ENCODE measurements around the gene SCN11A. TPM values are rescaled to one million over a fixed set of nuclear protein-coding genes. Genes with fewer than 3 reads are reported as not detected.
A peak's percentile ranks its signal among the peaks of the same experiment; 100 is the strongest.

SCN11A gene
- polyA plus RNA-seq, result 1 to 10 TPM in 1 of 4 donors, under 1 TPM in 1, not detected in 2; 0.32 to 3.9 TPM
- long read RNA-seq, donor 1, result 0 reads
- long read RNA-seq, donor 2, result 0 reads
- long read RNA-seq, donor 3, result 0 reads
- long read RNA-seq, donor 4, result 0 reads
- long read RNA-seq, donor 5, result 0 reads
- long read RNA-seq, donor 6, result 0 reads
- long read RNA-seq, donor 7, result 0 reads
- long read RNA-seq, donor 8, result 0 reads
- long read RNA-seq, donor 9, result 0 reads
- long read RNA-seq, donor 10, result 0 reads

DNA sequence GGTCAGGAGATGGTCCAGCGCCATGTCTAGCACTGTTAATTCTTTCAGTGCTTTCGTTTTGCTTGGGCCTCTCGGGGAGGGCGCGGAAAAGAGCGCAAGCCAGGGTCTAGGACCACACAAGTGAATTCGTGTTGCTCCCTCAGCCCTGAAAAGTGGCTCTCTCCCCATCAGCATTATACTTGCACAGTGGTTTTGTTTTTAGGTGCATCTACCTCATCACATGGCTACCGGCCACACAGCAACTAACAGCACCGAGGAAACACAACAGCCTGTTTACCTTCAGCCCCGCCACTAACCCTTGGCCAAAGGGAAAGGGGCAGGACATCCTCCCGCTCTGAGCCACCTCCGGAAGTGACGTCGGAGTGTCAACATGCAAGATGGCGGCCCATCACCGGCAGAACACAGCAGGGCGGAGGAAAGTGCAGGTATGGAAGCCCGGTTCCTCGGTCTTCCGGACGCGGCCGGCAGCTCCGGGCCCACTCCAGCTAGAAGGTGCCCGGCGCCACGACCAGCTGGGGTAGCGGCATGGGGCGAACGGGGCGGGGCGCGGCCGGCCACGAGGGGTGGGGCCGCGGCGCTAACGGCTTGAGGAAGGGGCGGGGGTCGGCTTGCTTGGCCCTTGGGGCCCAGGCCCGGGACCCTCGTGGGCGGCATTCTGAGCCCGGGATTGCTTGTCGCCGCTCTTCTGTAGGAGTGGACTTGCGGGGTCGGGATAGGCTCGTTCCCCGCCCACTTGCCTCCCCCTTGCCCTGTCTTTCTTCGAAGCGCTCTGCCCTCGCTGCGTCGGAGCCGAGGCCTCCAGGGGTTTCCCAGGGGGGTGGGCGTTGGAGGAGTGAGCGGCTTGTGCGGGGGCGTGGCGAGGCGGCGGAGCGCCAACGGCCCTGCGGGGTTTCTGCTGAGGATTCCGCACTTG, at the start of gene SCN11A, which contains the start of gene WDR48:
Gene SCN11A (minus strand): TSS at position 296 of the 913 bp plus-strand sequence. CDS start 101,582 bp downstream, outside the sequence.
Gene WDR48 (plus strand): TSS at position 368 of the 913 bp plus-strand sequence. CDS start 10 bp downstream, at position 378.
- H3K36me3 ChIP-seq (ENCODE audit: control insufficient read depth in 3 of 3, insufficient read depth in 2 of 3, low read depth in 1 of 3, low read length in 3 of 3), result no peaks in the 10 kb centered on the region
- no peaks in the 10 kb centered on the region for H3K27me3 ChIP-seq (ENCODE audit: control insufficient read depth in 3 of 3, insufficient read depth in 3 of 3, low read length in 3 of 3)
- 0 to 1% (median 1%) methylated on average over 66 to 68 of the region's 68 CpGs for WGBS, 3 donors
- peaks cover 2 to 12% (median 4%) of the 10 kb centered on the region in 3 donors for H3K4me1 ChIP-seq (ENCODE audit: control insufficient read depth in 3 of 3, insufficient read depth in 2 of 3, low read depth in 1 of 3, low read length in 2 of 3)
- no peak for FAIRE-seq
- DNase-seq, result peak; percentile 98
- H3K4me3 ChIP-seq (ENCODE audit: low read depth in 1 of 3, low read length in 3 of 3), result peak within 1 kb of the TSS; percentile 94 to 99 (median 95)
- H3K9me3 ChIP-seq (ENCODE audit: control insufficient read depth in 2 of 2, insufficient read depth in 1 of 2, low read depth in 1 of 2, low read length in 1 of 2), result no peaks in the 10 kb centered on the region
- H3K27ac ChIP-seq (ENCODE audit: low read depth in 1 of 3, low read length in 2 of 3), result peak within 1 kb of the TSS; percentile 83 to 95 (median 94)

DNA sequence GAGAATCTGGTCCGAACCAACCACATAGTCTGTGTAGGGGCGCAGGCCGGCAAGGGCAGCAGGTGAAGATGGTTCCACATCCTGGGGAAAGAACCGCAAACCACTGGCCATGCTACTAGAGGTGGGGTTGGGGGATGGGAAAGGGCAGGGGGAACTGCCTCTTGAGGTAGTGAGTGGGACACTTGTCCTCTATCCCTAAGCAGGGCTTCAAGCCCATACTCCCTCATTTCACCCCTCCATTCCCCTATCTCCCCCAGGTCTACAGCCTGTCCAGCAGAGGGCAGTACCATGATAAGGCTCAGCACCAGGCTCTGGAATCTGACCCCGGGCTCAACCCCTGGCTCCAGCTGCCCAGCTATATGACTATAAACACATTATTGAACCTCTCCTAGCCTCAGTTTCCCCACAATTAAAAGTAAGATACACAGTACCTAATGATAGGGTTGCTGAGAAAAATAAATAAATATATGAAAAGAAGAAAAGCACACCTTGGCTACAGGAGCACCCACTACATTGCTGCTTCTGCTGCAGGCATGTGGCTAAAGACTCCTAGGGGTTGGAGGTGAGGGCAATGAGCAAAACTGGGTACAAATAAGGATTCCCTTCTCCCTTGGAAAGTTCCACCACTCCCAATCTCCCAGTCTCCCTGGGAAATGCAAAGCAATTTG, 49.4 kb upstream of the SCN11A start:
- DNase-seq, result peak; percentile 43 to 61
- no peak overlapping the region for H3K4me3 ChIP-seq (ENCODE audit: low read depth in 1 of 3, low read length in 3 of 3)
- no peak for FAIRE-seq
- WGBS, 3 donors, result 74 to 87% (median 81%) methylated on average over 5 of the region's 5 CpGs
- no peaks in the 10 kb centered on the region for H3K27me3 ChIP-seq (ENCODE audit: control insufficient read depth in 3 of 3, insufficient read depth in 3 of 3, low read length in 3 of 3)
- no peaks in the 10 kb centered on the region for H3K9me3 ChIP-seq (ENCODE audit: control insufficient read depth in 2 of 2, insufficient read depth in 1 of 2, low read depth in 1 of 2, low read length in 1 of 2)
- peaks cover 0 to 5% (median 4%) of the 10 kb centered on the region in 3 donors for H3K4me1 ChIP-seq (ENCODE audit: control insufficient read depth in 3 of 3, insufficient read depth in 2 of 3, low read depth in 1 of 3, low read length in 2 of 3)
- peaks cover 12 to 72% (median 18%) of the 10 kb centered on the region in 3 donors for H3K36me3 ChIP-seq (ENCODE audit: control insufficient read depth in 3 of 3, insufficient read depth in 2 of 3, low read depth in 1 of 3, low read length in 3 of 3)
- no peak overlapping the region for H3K27ac ChIP-seq (ENCODE audit: low read depth in 1 of 3, low read length in 2 of 3)

DNA sequence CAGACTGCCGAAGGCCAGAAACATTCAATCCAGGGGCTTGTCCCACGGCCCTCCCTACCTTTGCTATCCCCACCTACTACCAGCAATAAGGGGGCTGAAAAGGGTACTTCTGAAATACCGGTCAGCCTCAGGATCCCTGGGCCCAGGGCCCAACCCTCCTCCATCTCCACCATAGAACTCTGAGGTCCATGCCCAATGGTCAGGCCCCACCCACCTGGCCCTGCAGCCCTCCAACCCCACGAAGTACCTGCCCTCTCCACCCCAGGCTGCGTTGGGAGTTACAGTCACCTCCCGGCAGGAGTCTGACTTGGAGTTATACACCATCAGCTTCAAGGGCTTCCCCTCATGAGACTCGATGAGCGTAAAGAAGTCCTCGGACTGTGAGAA, 48.7 kb upstream of the SCN11A start:
- Histone ChIP-seq H3K27ac (ENCODE audit: low read depth in 1 of 3, low read length in 2 of 3) (no peak overlapping the region), H3K9me3 (ENCODE audit: control insufficient read depth in 2 of 2, insufficient read depth in 1 of 2, low read depth in 1 of 2, low read length in 1 of 2) (no peaks in the 10 kb centered on the region), H3K36me3 (ENCODE audit: control insufficient read depth in 3 of 3, insufficient read depth in 2 of 3, low read depth in 1 of 3, low read length in 3 of 3) (peaks cover 15 to 75% (median 21%) of the 10 kb centered on the region in 3 donors), H3K27me3 (ENCODE audit: control insufficient read depth in 3 of 3, insufficient read depth in 3 of 3, low read length in 3 of 3) (no peaks in the 10 kb centered on the region), H3K4me3 (ENCODE audit: low read depth in 1 of 3, low read length in 3 of 3) (no peak overlapping the region), H3K4me1 (ENCODE audit: control insufficient read depth in 3 of 3, insufficient read depth in 2 of 3, low read depth in 1 of 3, low read length in 2 of 3) (peaks cover 0 to 2% (median 0%) of the 10 kb centered on the region in 3 donors)
- no peak for FAIRE-seq
- 91 to 94% (median 93%) methylated on average over 9 of the region's 9 CpGs for WGBS, 3 donors
- DNase-seq, result no peak

DNA sequence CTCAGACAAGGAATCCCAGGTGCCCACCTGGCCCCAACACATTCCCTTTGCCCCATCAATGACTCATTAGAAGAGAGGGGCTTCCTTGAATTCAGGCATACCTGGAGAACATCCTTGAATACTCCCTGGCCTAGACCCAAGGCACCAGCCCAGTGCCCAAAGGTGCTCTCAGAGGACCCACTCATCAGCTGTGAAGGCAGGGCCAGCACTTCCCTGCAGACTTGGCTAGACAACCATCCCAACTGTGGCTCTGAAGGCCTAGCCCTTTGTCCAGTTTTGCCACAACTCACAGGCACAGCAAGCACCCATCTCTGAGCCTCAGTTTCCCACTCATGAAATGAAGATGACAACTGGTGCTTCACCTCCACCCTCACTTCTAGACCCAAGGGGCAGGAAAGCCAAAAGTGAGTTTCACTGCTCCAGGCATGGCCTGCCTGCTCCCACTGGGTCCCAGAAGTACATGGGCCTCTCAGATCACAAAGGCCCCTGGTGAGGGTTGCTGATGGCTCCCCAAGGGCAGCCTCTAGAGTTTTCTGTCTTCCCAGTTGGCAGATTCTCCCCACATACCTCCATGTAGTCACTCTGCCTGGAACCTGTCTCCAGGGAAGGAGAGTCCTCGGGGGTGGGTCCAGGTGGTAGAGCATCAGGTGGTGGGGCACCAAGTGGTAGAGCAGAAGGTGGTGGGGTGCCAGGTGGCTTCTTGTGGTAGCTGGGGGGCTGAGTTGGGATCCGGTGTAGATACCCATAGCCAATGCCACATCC, 48.2 kb upstream of the SCN11A start:
- no peaks in the 10 kb centered on the region for H3K4me1 ChIP-seq (ENCODE audit: control insufficient read depth in 3 of 3, insufficient read depth in 2 of 3, low read depth in 1 of 3, low read length in 2 of 3)
- 86 to 93% (median 93%) methylated on average over 2 of the region's 2 CpGs for WGBS, 3 donors
- no peak overlapping the region for H3K27ac ChIP-seq (ENCODE audit: low read depth in 1 of 3, low read length in 2 of 3)
- H3K9me3 ChIP-seq (ENCODE audit: control insufficient read depth in 2 of 2, insufficient read depth in 1 of 2, low read depth in 1 of 2, low read length in 1 of 2), result no peaks in the 10 kb centered on the region
- H3K27me3 ChIP-seq (ENCODE audit: control insufficient read depth in 3 of 3, insufficient read depth in 3 of 3, low read length in 3 of 3), result no peaks in the 10 kb centered on the region
- no peak for DNase-seq
- H3K36me3 ChIP-seq (ENCODE audit: control insufficient read depth in 3 of 3, insufficient read depth in 2 of 3, low read depth in 1 of 3, low read length in 3 of 3), result peaks cover 16 to 79% (median 21%) of the 10 kb centered on the region in 3 donors
- no peak for FAIRE-seq
- H3K4me3 ChIP-seq (ENCODE audit: low read depth in 1 of 3, low read length in 3 of 3), result no peak overlapping the region

DNA sequence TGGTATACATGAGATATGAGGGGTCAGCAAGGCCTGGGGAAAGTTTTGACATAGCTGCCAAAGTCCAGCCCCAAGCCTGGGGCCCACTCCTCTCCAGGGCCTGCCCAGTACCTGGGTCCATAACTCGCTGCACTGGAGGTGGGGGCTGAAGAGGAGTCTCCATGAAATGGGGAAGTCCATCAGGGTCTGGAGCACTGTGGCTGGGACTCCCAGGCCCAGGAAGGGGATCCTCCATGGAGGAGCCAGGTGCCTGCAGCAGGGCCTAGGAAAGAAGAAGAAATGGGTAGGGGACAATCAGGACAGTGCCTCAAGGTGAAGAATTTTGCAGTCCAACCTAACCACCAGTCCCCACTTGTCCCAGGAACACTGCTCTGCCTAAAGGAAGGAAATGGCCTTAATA, 47.5 kb upstream of the SCN11A start:
- FAIRE-seq (no peak), DNase-seq (no peak)
- Histone ChIP-seq H3K36me3 (ENCODE audit: control insufficient read depth in 3 of 3, insufficient read depth in 2 of 3, low read depth in 1 of 3, low read length in 3 of 3) (peaks cover 19 to 72% (median 21%) of the 10 kb centered on the region in 3 donors), H3K27me3 (ENCODE audit: control insufficient read depth in 3 of 3, insufficient read depth in 3 of 3, low read length in 3 of 3) (no peaks in the 10 kb centered on the region), H3K4me3 (ENCODE audit: low read depth in 1 of 3, low read length in 3 of 3) (no peak overlapping the region), H3K4me1 (ENCODE audit: control insufficient read depth in 3 of 3, insufficient read depth in 2 of 3, low read depth in 1 of 3, low read length in 2 of 3) (no peaks in the 10 kb centered on the region), H3K27ac (ENCODE audit: low read depth in 1 of 3, low read length in 2 of 3) (no peak overlapping the region), H3K9me3 (ENCODE audit: control insufficient read depth in 2 of 2, insufficient read depth in 1 of 2, low read depth in 1 of 2, low read length in 1 of 2) (no peaks in the 10 kb centered on the region)
- 86 to 100% (median 100%) methylated on average over 1 of the region's 1 CpG for WGBS, 3 donors

DNA sequence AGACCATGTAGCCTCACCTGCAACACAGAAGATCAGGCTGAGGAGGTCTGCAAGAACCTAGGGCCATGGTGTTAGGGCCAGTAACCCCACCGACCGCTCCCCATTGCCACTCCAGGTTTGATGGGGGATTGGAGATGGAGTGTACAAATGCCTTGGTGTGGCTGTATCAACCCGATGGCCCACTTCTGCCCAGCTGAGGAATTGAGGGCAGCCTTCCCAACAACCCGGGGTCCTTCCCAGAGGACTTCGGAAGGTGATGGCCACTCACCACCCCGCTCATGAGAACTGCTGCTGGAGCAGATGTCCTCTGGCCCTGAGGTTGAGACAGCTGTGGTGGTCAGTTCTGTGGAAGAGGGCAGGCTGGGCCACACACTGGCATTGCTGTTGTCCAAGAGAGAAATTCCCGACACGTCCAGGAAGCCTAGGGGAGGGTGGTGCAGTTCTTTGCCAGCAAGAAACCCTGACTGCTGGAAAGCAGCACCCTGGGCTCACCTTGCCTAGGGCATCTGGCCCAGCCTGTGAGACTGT, 46.8 kb upstream of the SCN11A start:
- no peak overlapping the region for H3K27ac ChIP-seq (ENCODE audit: low read depth in 1 of 3, low read length in 2 of 3)
- no peaks in the 10 kb centered on the region for H3K9me3 ChIP-seq (ENCODE audit: control insufficient read depth in 2 of 2, insufficient read depth in 1 of 2, low read depth in 1 of 2, low read length in 1 of 2)
- FAIRE-seq (no peak), DNase-seq (no peak)
- no peak overlapping the region for H3K4me3 ChIP-seq (ENCODE audit: low read depth in 1 of 3, low read length in 3 of 3)
- 91 to 96% (median 94%) methylated on average over 8 of the region's 8 CpGs for WGBS, 3 donors
- peaks cover 22 to 68% (median 27%) of the 10 kb centered on the region in 3 donors for H3K36me3 ChIP-seq (ENCODE audit: control insufficient read depth in 3 of 3, insufficient read depth in 2 of 3, low read depth in 1 of 3, low read length in 3 of 3)
- H3K4me1 ChIP-seq (ENCODE audit: control insufficient read depth in 3 of 3, insufficient read depth in 2 of 3, low read depth in 1 of 3, low read length in 2 of 3), result no peaks in the 10 kb centered on the region
- H3K27me3 ChIP-seq (ENCODE audit: control insufficient read depth in 3 of 3, insufficient read depth in 3 of 3, low read length in 3 of 3), result no peaks in the 10 kb centered on the region

DNA sequence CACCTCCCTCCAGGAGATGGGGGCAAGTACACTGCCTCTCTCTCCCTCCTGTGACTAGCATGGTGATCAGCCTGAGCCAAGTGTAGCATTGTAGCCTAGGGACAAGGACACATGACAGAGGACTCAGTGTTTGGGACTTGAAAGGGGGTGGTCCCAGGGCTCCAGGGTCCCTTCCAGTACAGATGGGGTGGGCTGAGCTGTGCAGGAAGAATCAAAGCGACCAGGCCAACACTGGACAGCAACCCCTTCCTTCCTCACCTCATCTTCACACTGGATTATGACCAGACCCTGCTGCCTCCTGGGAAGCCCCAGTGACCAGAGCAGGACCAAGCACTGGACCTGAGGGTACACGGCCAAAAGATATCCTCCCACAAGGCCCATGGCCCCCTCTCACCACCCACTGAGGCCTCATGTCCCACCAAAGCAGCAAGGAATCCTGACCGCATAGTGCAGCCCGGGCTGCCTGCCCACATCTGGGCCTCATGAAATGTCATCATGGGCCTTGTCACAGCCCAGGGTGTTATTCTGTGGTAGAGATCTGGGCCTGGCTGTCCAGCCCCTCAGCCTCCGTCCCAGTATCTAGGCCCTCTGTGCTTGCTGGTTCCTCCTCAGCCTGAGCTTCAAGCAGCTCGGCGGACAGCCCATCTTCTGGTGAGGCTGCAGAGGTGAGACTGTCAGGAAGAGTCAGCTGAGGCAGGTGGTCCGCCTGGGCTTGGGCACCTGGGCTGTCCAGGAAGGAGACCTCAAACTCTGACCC, 46.1 kb upstream of the SCN11A start:
- DNase-seq (no peak), FAIRE-seq (no peak)
- H3K27me3 ChIP-seq (ENCODE audit: control insufficient read depth in 3 of 3, insufficient read depth in 3 of 3, low read length in 3 of 3), result no peaks in the 10 kb centered on the region
- H3K4me3 ChIP-seq (ENCODE audit: low read depth in 1 of 3, low read length in 3 of 3), result no peak overlapping the region
- no peaks in the 10 kb centered on the region for H3K9me3 ChIP-seq (ENCODE audit: control insufficient read depth in 2 of 2, insufficient read depth in 1 of 2, low read depth in 1 of 2, low read length in 1 of 2)
- peaks cover 24 to 67% (median 27%) of the 10 kb centered on the region in 3 donors for H3K36me3 ChIP-seq (ENCODE audit: control insufficient read depth in 3 of 3, insufficient read depth in 2 of 3, low read depth in 1 of 3, low read length in 3 of 3)
- 88 to 93% (median 88%) methylated on average over 8 of the region's 8 CpGs for WGBS, 3 donors
- H3K27ac ChIP-seq (ENCODE audit: low read depth in 1 of 3, low read length in 2 of 3), result no peak overlapping the region
- no peaks in the 10 kb centered on the region for H3K4me1 ChIP-seq (ENCODE audit: control insufficient read depth in 3 of 3, insufficient read depth in 2 of 3, low read depth in 1 of 3, low read length in 2 of 3)

Data from small intestine (tissue), 16 donors.